H1 (cell line): ENCODE data around the gene INPP4B. TPM values are rescaled to one million over a fixed set of nuclear protein-coding genes. Genes with fewer than 3 reads are reported as not detected.

Source experiments
- CTCF ChIA-PET: fragments of 300-600 bp; sonication (Branson Sonifier 250); formaldehyde crosslinking; loops from one replicate; lab custom pipeline; 2021; ENCODE audit not compliant: partially characterized antibody; lab: Charles Lee
- POLR2A ChIA-PET: fragments of 300-600 bp; sonication (Branson Sonifier 250); formaldehyde crosslinking; loops from one replicate; lab custom pipeline; 2021; ENCODE audit warnings: inconsistent platforms; ENCODE audit not compliant: partially characterized antibody; lab: Charles Lee
- DNase-seq, 2 experiments: peaks; one replicate each; pipeline versions ENCODE4 v3.0.0 to v3.0.0-alpha.2; 2010 to 2022; ENCODE audit warnings: low spot score in 2 of 2, low read depth in 1 of 2, mixed read lengths in 1 of 2
- FAIRE-seq: peaks from 2 replicates; lab custom pipeline; 2011; peaks lifted over from hg19 to GRCh38; lab: Jason Lieb, UNC
- H2AFZ ChIP-seq: 2 replicates; pipeline ENCODE4 v1.8.1; 2012; ENCODE audit warnings: low read length, inconsistent platforms
- H2AK5ac ChIP-seq: 2 replicates; pipeline ENCODE4 v1.6.1; 2013; ENCODE audit warnings: low read depth, low read length
- H2BK120ac ChIP-seq: replicated peaks from 2 replicates; pipeline ENCODE3; 2013; ENCODE audit warnings: low read depth, low read length, inconsistent platforms
- H2BK12ac ChIP-seq: 2 replicates; pipeline ENCODE4 v1.6.1; 2013; ENCODE audit warnings: low read depth, low read length
- H2BK15ac ChIP-seq: 2 replicates; pipeline ENCODE4 v1.6.1; 2013; ENCODE audit warnings: low read length
- H2BK20ac ChIP-seq: 2 replicates; pipeline ENCODE4 v1.6.1; 2013; ENCODE audit warnings: low read length
- H2BK5ac ChIP-seq: 2 replicates; pipeline ENCODE4 v1.6.1; 2013; ENCODE audit warnings: low read depth, low read length
- H3K14ac ChIP-seq: 2 replicates; pipeline ENCODE4 v1.6.1; 2013; ENCODE audit warnings: inconsistent platforms; ENCODE audit not compliant: insufficient read length
- H3K18ac ChIP-seq: 2 replicates; pipeline ENCODE4 v1.6.1; 2013; ENCODE audit warnings: low read length; ENCODE audit errors: extremely low read depth
- H3K23ac ChIP-seq: 2 replicates; pipeline ENCODE4 v1.6.1; 2013; ENCODE audit warnings: inconsistent platforms; ENCODE audit not compliant: insufficient read length
- H3K23me2 ChIP-seq: 2 replicates; pipeline ENCODE4 v1.6.1; 2013; ENCODE audit warnings: low read depth, low read length
- H3K27ac ChIP-seq: 2 replicates; pipeline ENCODE4 v1.6.1; 2011; ENCODE audit warnings: low read depth, low read length, inconsistent platforms
- H3K27me3 ChIP-seq, 4 experiments: replicated peaks in 1 of 4; 1 replicate in 1 of 4; 2 replicates in 3 of 4; pipeline versions ENCODE4 v1.6.1 to v1.8.1; 2011 to 2013; ENCODE audit warnings: low read length in 3 of 4, mild to moderate bottlenecking in 3 of 4, inconsistent platforms in 2 of 4, mixed read lengths in 2 of 4, moderate library complexity in 1 of 4; ENCODE audit not compliant: control insufficient read depth in 3 of 4, insufficient read depth in 3 of 4; ENCODE audit errors: extremely low read depth in 1 of 4
- H3K36me3 ChIP-seq, 4 experiments: 2 replicates each; pipeline versions ENCODE4 v1.6.1 to v1.8.1; 2011 to 2013; ENCODE audit warnings: mild to moderate bottlenecking in 4 of 4, low read length in 3 of 4, moderate library complexity in 2 of 4, control low read depth in 1 of 4, inconsistent platforms in 1 of 4; ENCODE audit not compliant: insufficient read depth in 4 of 4, control insufficient read depth in 2 of 4
- H3K4ac ChIP-seq: replicated peaks from 2 replicates; pipeline ENCODE3; 2013; ENCODE audit warnings: low read length, low read depth, mixed read lengths, inconsistent platforms; ENCODE audit not compliant: insufficient read length
- H3K4me1 ChIP-seq, 4 experiments: replicated peaks in 1 of 4; 1 replicate in 1 of 4; 2 replicates in 3 of 4; pipeline versions ENCODE4 v1.6.1 to v1.8.1; 2011 to 2013; ENCODE audit warnings: low read length in 3 of 4, inconsistent platforms in 2 of 4, mixed read lengths in 1 of 4; ENCODE audit not compliant: insufficient read depth in 4 of 4, control insufficient read depth in 3 of 4
- H3K4me2 ChIP-seq, 2 experiments: 2 replicates each; pipeline versions ENCODE4 v1.6.1 to v1.8.1; 2011 to 2013; ENCODE audit warnings: low read depth in 2 of 2, low read length in 2 of 2, control low read depth in 1 of 2, inconsistent platforms in 1 of 2, mild to moderate bottlenecking in 1 of 2; ENCODE audit not compliant: insufficient read depth in 1 of 2
- H3K4me3 ChIP-seq, 4 experiments: fragments of 200-600, 300-600 bp in 1 of 4; sonication (generic), shearing (Covaris generic), sonication (Bioruptor Twin) in 1 of 4; 2 replicates each; pipeline versions ENCODE4 v1.5.1 to v1.8.1; 2011 to 2016; ENCODE audit warnings: low read length in 4 of 4, low read depth in 3 of 4, control low read depth in 2 of 4, inconsistent platforms in 2 of 4, mild to moderate bottlenecking in 2 of 4, mixed read lengths in 1 of 4, moderate library complexity in 1 of 4; ENCODE audit not compliant: insufficient read depth in 2 of 4; ENCODE audit errors: extremely low read depth in 1 of 4
- H3K56ac ChIP-seq: replicated peaks from 2 replicates; pipeline ENCODE3; 2013; ENCODE audit warnings: low read depth, mild to moderate bottlenecking, mixed read lengths, low read length, inconsistent platforms; ENCODE audit not compliant: insufficient read length
- H3K79me1 ChIP-seq: 2 replicates; pipeline ENCODE4 v1.6.1; 2013; ENCODE audit warnings: low read depth, low read length, control low read depth
- H3K79me2 ChIP-seq, 2 experiments: 2 replicates each; pipeline versions ENCODE4 v1.6.1 to v1.8.1; 2012 to 2013; ENCODE audit warnings: low read length in 2 of 2, mild to moderate bottlenecking in 2 of 2, inconsistent platforms in 1 of 2; ENCODE audit not compliant: insufficient read depth in 2 of 2, control insufficient read depth in 1 of 2
- H3K9ac ChIP-seq, 4 experiments: replicated peaks in 1 of 4; 1 replicate in 1 of 4; 2 replicates in 3 of 4; pipeline versions ENCODE4 v1.6.1 to v1.8.1; 2011 to 2013; ENCODE audit warnings: low read depth in 3 of 4, low read length in 3 of 4, control low read depth in 2 of 4, mild to moderate bottlenecking in 2 of 4, moderate library complexity in 2 of 4, inconsistent platforms in 1 of 4; ENCODE audit errors: extremely low read depth in 1 of 4
- H3K9me3 ChIP-seq, 2 experiments: 2 replicates each; pipeline versions ENCODE4 v1.6.1 to v1.8.1; 2012 to 2013; ENCODE audit warnings: mild to moderate bottlenecking in 2 of 2, moderate library complexity in 2 of 2, control low read depth in 1 of 2, inconsistent platforms in 1 of 2, low read depth in 1 of 2, low read length in 1 of 2, mixed read lengths in 1 of 2; ENCODE audit not compliant: insufficient read depth in 2 of 2
- H4K20me1 ChIP-seq, 2 experiments: replicated peaks in 1 of 2; 2 replicates each; pipeline versions ENCODE3 to v1.8.1; 2011 to 2013; ENCODE audit warnings: inconsistent platforms in 2 of 2, low read length in 2 of 2, mild to moderate bottlenecking in 1 of 2; ENCODE audit not compliant: insufficient read depth in 2 of 2, control insufficient read depth in 1 of 2
- H4K5ac ChIP-seq: 2 replicates; pipeline ENCODE4 v1.6.1; 2013; ENCODE audit warnings: low read length, low read depth, mixed read lengths, inconsistent platforms; ENCODE audit not compliant: insufficient read length
- H4K8ac ChIP-seq: 2 replicates; pipeline ENCODE4 v1.8.0; 2013; ENCODE audit warnings: mild to moderate bottlenecking, moderate library complexity, low read length, inconsistent platforms; ENCODE audit not compliant: insufficient read depth; ENCODE audit errors: extremely low read depth
- H4K91ac ChIP-seq: replicated peaks from 2 replicates; pipeline ENCODE3; 2013; ENCODE audit warnings: low read length, mixed read lengths, inconsistent platforms; ENCODE audit not compliant: insufficient read length
- BRCA1 ChIP-seq: IDR thresholded peaks from 2 replicates; pipeline ENCODE4 v1.6.1; 2012; ENCODE audit warnings: low read depth, low read length, improper control_type of control experiment
- GTF2F1 ChIP-seq: IDR thresholded peaks from 2 replicates; pipeline ENCODE4 v1.6.1; 2012; ENCODE audit warnings: low read depth, low read length, improper control_type of control experiment, borderline replicate concordance
- HDAC6 ChIP-seq: IDR thresholded peaks from one replicate; pipeline ENCODE4 v1.7.1; 2012; ENCODE audit warnings: low read depth, mild to moderate bottlenecking, inconsistent platforms, low read length, moderate library complexity
- KDM1A ChIP-seq: fragments of 200-600, 300-600 bp; sonication (generic); IDR thresholded peaks from 2 replicates; pipeline ENCODE4 v1.7.1; 2016; ENCODE audit warnings: mild to moderate bottlenecking, low read length, borderline replicate concordance
- KDM5A ChIP-seq: fragments of 200-600 bp; IDR thresholded peaks from 2 replicates; pipeline ENCODE4 v1.7.1; 2012; ENCODE audit warnings: mild to moderate bottlenecking, low read length, inconsistent platforms, mixed read lengths
- POLR2A ChIP-seq, 2 experiments: IDR thresholded peaks; 1 replicate in 1 of 2; 2 replicates in 1 of 2; pipeline ENCODE4 v1.6.1; 2011; ENCODE audit warnings: low read depth in 2 of 2, low read length in 2 of 2, mild to moderate bottlenecking in 2 of 2; ENCODE audit errors: control extremely low read depth in 1 of 2
- SIX5 ChIP-seq: IDR thresholded peaks from 2 replicates; pipeline ENCODE4 v1.6.1; 2011; ENCODE audit warnings: mild to moderate bottlenecking, low read depth, low read length
- SP2 ChIP-seq: IDR thresholded peaks from 2 replicates; pipeline ENCODE4 v1.6.1; 2012; ENCODE audit warnings: mild to moderate bottlenecking, low read length, inconsistent platforms
- SRF ChIP-seq: IDR thresholded peaks from 2 replicates; pipeline ENCODE4 v1.6.1; 2011; ENCODE audit warnings: mild to moderate bottlenecking, low read depth, low read length, moderate library complexity
- TAF7 ChIP-seq: optimal IDR thresholded peaks from 2 replicates; pipeline ENCODE3; 2011; ENCODE audit warnings: low read depth, mild to moderate bottlenecking, inconsistent platforms, low read length, moderate library complexity, borderline replicate concordance
- TEAD4 ChIP-seq: IDR thresholded peaks from 2 replicates; pipeline ENCODE4 v1.6.1; 2012; ENCODE audit warnings: low read depth, low read length, inconsistent platforms, mixed read lengths
- polyA plus RNA-seq, 7 experiments: library from polyadenylated mRNA; depleted of rRNA in 3 of 7; stranded (reverse) in 5 of 7; unstranded in 2 of 7; fragments of >200 nt in 5 of 7; fragments of 200-250 nt in 2 of 7; gene quantifications; 1 replicate in 5 of 7; 2 replicates in 1 of 7; 4 replicates in 1 of 7; pipeline versions ENCODE4 v1.2.1 to v1.2.3, GENCODE V29; 2011 to 2013; ENCODE audit warnings: missing spikeins in 2 of 7, mixed read lengths in 2 of 7
- total RNA-seq: library from RNA; stranded (reverse); fragmentation: NEBNext Ultra II Directional; extraction: Animal tissue kit (Norgen Biotek cat#: 25700); gene quantifications from 2 replicates; pipeline ENCODE4 v1.2.1, GENCODE V29; 2021
- TF ChIP-seq, protein P1 (sequence below): IDR thresholded peaks from 2 replicates; pipeline ENCODE4 v1.6.1; 2012; ENCODE audit warnings: inconsistent platforms

The INPP4B gene
- total and polyA plus RNA-seq, 2 of the 8 experiments (the other 6 are each of a cell fraction or from before 2014, with no cell fraction given): 0.11 to 0.54 TPM

DNA sequence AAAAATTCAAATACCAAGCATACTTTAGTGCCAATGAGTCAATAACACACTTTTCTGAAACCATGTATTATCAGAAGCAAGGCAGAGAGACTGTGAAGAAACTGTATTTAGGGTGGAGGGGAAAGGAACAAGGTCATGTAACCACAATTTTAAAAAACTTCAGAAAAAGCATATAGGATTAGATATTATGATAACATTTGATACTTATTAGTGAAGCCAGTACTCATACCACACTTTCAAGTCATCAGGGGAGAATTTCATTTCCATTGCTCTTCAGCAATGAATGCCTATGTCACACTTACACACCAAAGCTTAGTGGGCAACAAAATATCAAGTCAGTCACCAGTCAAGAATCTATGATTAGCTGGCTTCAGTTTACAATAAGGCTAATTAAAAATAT lies 607.5 kb downstream of the INPP4B start:
- ChIA-PET CTCF (no interaction called here), POLR2A (no interaction called here)
- Histone ChIP-seq H3K18ac (no peak overlapping the region), H3K9me3 (no peaks in the 10 kb centered on the region), H3K4me1 (no peaks in the 10 kb centered on the region), H3K79me1 (no peaks in the 10 kb centered on the region), H3K4me3 (no peak overlapping the region), H3K4ac (no peak overlapping the region), H2AFZ (no peak overlapping the region), H3K4me2 (no peak overlapping the region), H3K79me2 (no peaks in the 10 kb centered on the region), H4K91ac (no peak overlapping the region), H3K23ac (no peak overlapping the region), H2BK5ac (no peak overlapping the region), H3K27me3 (no peaks in the 10 kb centered on the region), H4K5ac (no peak overlapping the region), H2AK5ac (no peak overlapping the region), H3K23me2 (no peaks in the 10 kb centered on the region), H2BK15ac (no peak overlapping the region), H4K20me1 (no peaks in the 10 kb centered on the region), H3K9ac (no peak overlapping the region), H2BK12ac (no peak overlapping the region), H3K14ac (no peak overlapping the region), H3K27ac (no peak overlapping the region), H2BK120ac (no peak overlapping the region), H2BK20ac (no peak overlapping the region), H3K36me3 (no peaks in the 10 kb centered on the region), H4K8ac (no peak overlapping the region), H3K56ac (no peak overlapping the region)
- FAIRE-seq (no peak), DNase-seq (no peak)
- TF ChIP-seq SIX5 (no peak), GTF2F1 (no peak), BRCA1 (no peak), TAF7 (no peak), TEAD4 (no peak), SRF (no peak), KDM5A (no peak), HDAC6 (no peak), KDM1A (no peak), SP2 (no peak), POLR2A (IDR thresholded peaks at IDR 0.05; ENCODE audit: control extremely low read depth in 1 of 2, low read depth in 2 of 2, low read length in 2 of 2) (no peak)
- TF ChIP-seq, protein P1, sequence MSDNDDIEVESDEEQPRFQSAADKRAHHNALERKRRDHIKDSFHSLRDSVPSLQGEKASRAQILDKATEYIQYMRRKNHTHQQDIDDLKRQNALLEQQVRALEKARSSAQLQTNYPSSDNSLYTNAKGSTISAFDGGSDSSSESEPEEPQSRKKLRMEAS: no peak
